ENCODE measurements around the gene FHIT.
"Not testable (repeated sequence)": the region's sequence is repeated elsewhere in the genome, so short reads cannot be mapped to it uniquely, and the experiment has no call there.

FHIT gene

GRCh38 chr3:61226166-61226686, 25.0 kb downstream of the FHIT start:
- DNase-seq (ENCODE audit: low read depth, low spot score): no peak

DNA sequence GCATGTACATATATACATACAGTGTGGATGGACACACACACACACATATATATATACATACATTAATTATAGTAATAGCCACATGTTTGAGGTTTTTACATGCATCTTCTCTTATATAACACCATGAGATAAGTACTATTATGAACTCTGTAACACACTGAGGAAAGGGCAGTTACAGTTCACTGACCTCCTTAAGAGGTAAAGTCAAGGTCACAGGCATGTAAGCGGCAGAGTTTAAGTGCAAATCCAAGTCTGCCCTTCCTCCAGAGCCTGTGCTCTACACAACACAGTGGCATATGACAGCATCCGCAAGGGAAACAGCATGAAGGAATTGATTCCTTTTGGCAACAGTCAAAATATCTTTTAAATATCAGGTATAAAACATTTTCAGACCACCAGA, 26.4 kb downstream of the FHIT start:
- no peak for DNase-seq (ENCODE audit: low read depth, low spot score)

DNA sequence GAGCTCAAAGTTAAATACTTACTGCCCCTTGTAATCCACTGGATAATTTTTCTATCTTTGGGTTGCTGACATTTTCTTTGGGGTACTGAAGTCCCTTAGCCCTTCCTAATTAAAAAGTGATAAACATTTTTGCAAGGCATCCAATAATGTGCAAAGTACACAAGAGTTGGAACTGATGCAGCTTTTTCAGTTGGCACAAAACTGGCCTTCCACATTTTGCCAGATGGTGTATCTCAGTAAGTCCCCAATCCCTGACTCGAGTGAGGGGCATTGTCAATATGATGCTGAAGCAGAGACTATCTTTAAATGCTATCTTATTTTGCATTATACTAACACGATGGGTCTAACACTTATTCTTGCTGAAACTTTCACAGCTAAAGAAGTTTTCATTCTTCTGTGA, 27.8 kb downstream of the FHIT start:
- DNase-seq (ENCODE audit: low read depth, low spot score): no peak

DNA sequence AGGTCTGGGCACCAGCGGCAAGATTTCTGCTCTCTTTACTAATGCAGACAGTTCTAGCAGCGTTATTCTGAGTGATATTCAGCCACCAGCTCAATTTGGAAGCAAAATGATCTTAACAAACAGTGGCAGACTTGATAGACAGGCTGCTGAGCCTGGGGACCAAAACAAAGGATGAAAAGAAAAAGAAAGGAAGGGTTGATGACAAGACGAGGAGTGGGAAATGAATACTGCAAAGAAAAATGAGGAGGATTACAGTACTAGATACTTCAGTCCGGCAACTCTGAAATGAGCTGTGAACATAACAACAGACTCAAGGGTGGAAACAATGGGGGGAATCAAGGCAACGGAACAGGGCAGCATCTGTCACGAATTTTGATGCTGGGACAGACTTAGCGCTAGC, 28.8 kb downstream of the FHIT start:
- no peak for DNase-seq (ENCODE audit: low read depth, low spot score)

GRCh38 chr3:61221759-61222362, 29.4 kb downstream of the FHIT start:
- no peak for DNase-seq (ENCODE audit: low read depth, low spot score)

DNA sequence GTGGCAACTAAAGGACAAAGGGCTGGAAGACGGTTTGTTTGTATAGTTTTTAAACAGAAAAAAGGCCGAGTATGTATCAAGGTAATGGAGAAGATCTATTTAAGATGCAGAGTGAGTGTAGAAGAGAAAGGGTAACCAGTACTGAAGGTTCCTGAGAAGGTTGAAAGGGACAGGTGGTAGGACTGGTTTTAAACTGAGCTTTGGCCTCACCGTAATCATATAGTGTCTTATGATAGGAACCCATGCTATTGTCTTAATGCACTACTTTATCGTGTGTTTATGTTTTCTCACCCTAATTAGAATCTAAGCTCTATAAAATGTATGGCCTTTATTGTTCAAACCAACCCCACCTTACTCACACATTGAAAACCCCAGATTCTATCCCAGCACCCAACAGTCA, 32.7 kb downstream of the FHIT start:
- DNase-seq (ENCODE audit: low read depth, low spot score): no peak

GRCh38 chr3:61216171-61216570, 35.1 kb downstream of the FHIT start:
- not testable (repeated sequence) for DNase-seq (ENCODE audit: low read depth, low spot score)

DNA sequence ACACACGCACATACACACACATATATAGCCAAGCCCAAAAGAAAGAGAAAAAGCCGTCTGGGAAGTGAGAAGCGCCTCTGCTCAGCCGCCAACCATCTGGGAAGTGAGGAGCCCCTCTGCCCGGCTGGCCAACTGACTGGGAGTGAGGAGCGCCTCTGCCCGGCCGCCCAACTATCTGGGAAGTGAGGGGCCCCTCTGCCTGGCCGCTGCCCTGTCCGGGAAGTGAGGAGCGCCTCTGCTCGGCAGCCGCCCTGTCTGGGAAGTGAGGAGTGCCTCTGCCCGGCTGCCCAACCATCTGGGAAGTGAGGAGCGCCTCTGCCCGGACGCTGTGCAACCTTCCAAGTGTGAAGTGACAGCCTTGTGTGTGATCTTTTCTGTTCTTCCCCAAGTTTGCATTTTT, 49.2 kb downstream of the FHIT start:
- DNase-seq (ENCODE audit: low read depth, low spot score): no peak

- no peak for DNase-seq (ENCODE audit: low read depth, low spot score)
Observed at GRCh38 chr3:61201071-61201470, 50.2 kb downstream of the FHIT start.

DNA sequence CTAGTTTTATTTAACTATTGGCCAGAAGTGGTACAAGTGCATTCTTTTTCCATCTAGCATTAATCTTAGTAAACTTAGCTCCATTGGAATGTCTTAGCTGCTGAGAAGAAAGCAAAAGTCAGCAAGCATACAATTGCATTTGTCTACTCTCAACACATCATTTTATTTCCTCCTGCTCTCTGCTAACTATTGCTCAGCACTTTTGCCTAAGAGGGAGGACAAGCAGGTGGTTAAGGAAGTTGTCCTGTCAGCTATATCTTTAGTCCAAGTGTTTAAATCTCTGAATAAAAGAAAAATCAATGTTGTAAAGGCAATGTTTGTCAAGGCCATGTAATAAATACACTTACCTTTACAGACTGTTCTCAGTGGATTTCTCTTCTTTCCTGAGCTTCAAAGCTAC, 51.0 kb downstream of the FHIT start:
- DNase-seq (ENCODE audit: low read depth, low spot score): no peak

GRCh38 chr3:61199843-61200242, 51.4 kb downstream of the FHIT start:
- no peak for DNase-seq (ENCODE audit: low read depth, low spot score)

DNA sequence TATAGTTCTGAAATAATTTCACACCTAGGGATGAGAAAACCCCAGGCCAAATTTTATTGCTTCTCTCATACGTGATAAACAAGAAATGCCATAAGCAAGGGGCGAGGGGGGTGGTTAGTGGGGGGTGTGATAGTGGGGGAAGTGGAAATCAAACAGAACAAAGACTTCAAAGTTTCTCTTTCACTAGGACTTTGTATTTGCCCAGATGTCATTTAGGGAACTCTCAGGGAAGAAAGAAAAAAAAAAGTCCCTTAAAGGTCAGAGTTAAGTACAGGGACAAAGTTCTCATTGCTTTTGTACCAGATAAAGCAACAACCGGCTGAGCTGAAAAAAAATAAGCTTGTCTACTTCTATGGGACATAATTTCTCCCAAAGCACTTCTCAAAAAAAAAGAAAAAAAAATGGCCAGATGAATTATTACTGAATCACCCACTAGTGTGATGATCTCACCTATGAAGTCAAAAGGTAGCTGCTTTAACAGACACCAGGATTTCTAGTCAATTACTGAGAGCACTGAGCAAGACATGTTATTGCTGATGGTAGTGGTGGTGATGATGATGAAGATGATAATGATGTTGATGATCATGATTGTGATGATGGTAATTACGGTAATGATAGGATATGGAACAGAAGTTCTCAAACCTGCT, 56.2 kb downstream of the FHIT start:
- no peak for DNase-seq (ENCODE audit: low read depth, low spot score)

GRCh38 chr3:61192222-61192621, 59.0 kb downstream of the FHIT start:
- peak; percentile 47 for DNase-seq (ENCODE audit: low read depth, low spot score)

DNA sequence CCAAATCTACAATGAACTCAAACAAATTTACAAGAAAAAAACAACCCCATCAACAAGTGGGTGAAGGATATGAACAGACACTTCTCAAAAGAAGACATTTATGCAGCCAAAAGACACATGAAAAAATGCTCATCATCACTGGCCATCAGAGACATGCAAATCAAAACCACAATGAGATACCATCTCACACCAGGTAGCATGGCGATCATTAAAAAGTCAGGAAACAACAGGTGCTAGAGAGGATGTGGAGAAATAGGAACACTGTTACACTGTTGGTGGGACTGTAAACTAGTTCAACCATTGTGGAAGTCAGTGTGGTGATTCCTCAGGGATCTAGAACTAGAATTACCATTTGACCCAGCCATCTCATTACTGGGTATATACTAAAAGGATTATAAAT, 61.0 kb downstream of the FHIT start:
- DNase-seq (ENCODE audit: low read depth, low spot score): not testable (repeated sequence)

- no peak for DNase-seq (ENCODE audit: low read depth, low spot score)
Observed at GRCh38 chr3:61186030-61186429, 65.2 kb downstream of the FHIT start.

- DNase-seq (ENCODE audit: low read depth, low spot score): peak; percentile 4
Observed at GRCh38 chr3:61184956-61185355, 66.3 kb downstream of the FHIT start.

GRCh38 chr3:61182662-61183061, 68.6 kb downstream of the FHIT start:
- DNase-seq (ENCODE audit: low read depth, low spot score): no peak

DNA sequence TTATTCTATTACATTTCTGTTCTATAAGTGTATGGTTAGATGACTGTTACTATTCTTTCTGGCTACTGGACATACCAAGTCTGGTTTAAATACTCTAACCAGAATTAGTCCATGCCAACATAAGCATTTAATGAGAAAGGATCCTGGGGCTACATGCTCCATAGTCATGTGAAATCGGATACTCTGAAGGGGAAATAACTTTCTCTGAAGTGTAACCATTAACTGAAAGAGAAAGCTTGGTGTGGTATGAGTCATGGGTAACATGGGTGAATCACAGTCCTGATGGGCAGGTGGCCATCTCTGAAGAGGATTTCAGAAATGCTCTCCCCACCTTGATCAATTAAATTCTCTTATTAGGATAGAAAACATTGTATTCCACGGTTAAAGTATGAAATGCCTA, 69.4 kb downstream of the FHIT start:
- no peak for DNase-seq (ENCODE audit: low read depth, low spot score)

DNA sequence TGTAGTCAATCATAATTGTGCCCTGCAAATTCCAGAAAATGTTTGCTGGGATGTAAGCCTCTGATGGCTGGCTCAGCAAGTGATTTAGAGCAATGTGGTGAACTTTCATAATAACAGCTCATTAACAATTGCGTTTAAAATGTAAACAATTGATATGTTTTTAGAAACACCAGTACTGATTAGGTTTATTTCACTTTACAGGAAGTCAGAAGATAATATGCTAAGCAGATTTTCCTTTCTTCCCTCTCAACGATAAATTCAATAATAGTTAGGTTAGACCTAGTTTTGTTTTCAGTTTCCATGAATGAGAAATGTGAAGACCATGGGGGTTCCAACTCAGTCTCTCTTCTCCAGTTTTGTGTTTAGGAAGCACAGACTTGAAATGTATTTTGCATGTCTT, 71.0 kb downstream of the FHIT start:
- no peak for DNase-seq (ENCODE audit: low read depth, low spot score)

DNA sequence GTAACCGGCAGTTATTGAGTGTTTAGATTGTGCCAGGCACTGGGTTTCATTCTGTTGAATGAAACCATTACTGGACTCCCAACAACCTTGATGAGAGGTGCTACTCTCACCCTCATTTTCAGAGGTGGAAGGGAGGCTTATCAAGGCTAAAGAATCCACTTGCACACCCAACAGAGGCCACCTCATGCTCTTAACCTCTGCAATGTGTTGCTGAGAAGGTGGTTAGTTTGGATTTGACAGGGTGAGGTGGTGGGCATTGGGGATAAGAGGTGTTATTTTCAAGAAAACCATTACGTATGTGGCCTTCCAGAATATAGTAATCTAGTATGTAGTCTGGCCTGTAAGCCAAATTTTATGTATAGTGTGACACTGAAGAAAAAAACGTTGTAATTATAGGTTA, 73.1 kb downstream of the FHIT start:
- DNase-seq (ENCODE audit: low read depth, low spot score): no peak

GRCh38 chr3:61177450-61177849, 73.8 kb downstream of the FHIT start:
- no peak for DNase-seq (ENCODE audit: low read depth, low spot score)

GRCh38 chr3:61173676-61174075, 77.6 kb downstream of the FHIT start:
- DNase-seq (ENCODE audit: low read depth, low spot score): no peak

GRCh38 chr3:61172684-61173083, 78.6 kb downstream of the FHIT start:
- DNase-seq (ENCODE audit: low read depth, low spot score): peak; percentile 61

GRCh38 chr3:61172203-61172602, 79.0 kb downstream of the FHIT start:
- DNase-seq (ENCODE audit: low read depth, low spot score): no peak
